Gastroesophageal sphincter (tissue), 4 donors: ENCODE measurements around the gene NFIX. TPM values are rescaled to one million over a fixed set of nuclear protein-coding genes. Genes with fewer than 3 reads are reported as not detected.

ENCODE experiments used
- ATAC-seq: fragments of 150-250 bp; one replicate; pipeline ENCODE4 v1.9.1; 2016; ENCODE audit warnings: mild to moderate bottlenecking, moderate library complexity
- H3K27ac ChIP-seq, 4 donors: fragments of 200-600 bp; sonication (generic) in 3 of 4; 1 replicate in 3 of 4; 2 replicates in 1 of 4; pipeline ENCODE4 v1.5.1; 2016 to 2019
- H3K27me3 ChIP-seq: fragments of 200-600 bp; sonication (generic); one replicate; pipeline ENCODE4 v1.5.1; 2019
- H3K36me3 ChIP-seq, 2 donors: fragments of 200-600 bp; sonication (generic); one replicate each; pipeline ENCODE4 v1.5.1; 2019; ENCODE audit warnings: control low read depth in 1 of 2
- H3K4me1 ChIP-seq, 3 donors: fragments of 200-600 bp; sonication (generic); 1 replicate in 2 of 3; 2 replicates in 1 of 3; pipeline ENCODE4 v1.5.1; 2016 to 2019; ENCODE audit warnings: control low read depth in 2 of 3
- H3K4me3 ChIP-seq, 2 donors: fragments of 200-600 bp; sonication (generic); one replicate each; pipeline ENCODE4 v1.5.1; 2019; ENCODE audit warnings: mild to moderate bottlenecking in 1 of 2, moderate library complexity in 1 of 2
- H3K9me3 ChIP-seq, 3 donors: fragments of 200-600 bp; sonication (generic); one replicate each; pipeline ENCODE4 v1.5.1; 2017 to 2019; ENCODE audit warnings: control low read depth in 2 of 3
- EP300 ChIP-seq: sonication (generic); formaldehyde crosslinking; IDR thresholded peaks from one replicate; pipeline ENCODE4 v1.6.1; 2017; ENCODE audit warnings: antibody characterized with exemption, mild to moderate bottlenecking
- POLR2A ChIP-seq, 2 donors: fragments of 450-650 bp; IDR thresholded peaks; one replicate each; pipeline ENCODE4 v1.6.1; 2017; ENCODE audit warnings: antibody characterized with exemption in 2 of 2, mild to moderate bottlenecking in 2 of 2, moderate library complexity in 1 of 2
- POLR2AphosphoS5 ChIP-seq: sonication (generic); formaldehyde crosslinking; IDR thresholded peaks from one replicate; pipeline ENCODE4 v1.6.1; 2017; ENCODE audit warnings: antibody characterized with exemption
- WGBS, 2 donors: methylation state at CpG; one replicate each; pipeline ENCODE4 v1.1.5; 2018; ENCODE audit warnings: low coverage in 1 of 2; 5-methylcytosine and 5-hydroxymethylcytosine counted together
- total RNA-seq, 4 donors: library from RNA; depleted of rRNA; stranded (reverse); fragments of >200 nt; gene quantifications; one replicate each; pipeline ENCODE4 v1.1.0, GENCODE V29; 2016
- TF ChIP-seq, protein P1 (sequence below), 4 experiments: fragments of 200-600 bp in 2 of 4; fragments of 450-650 bp in 2 of 4; sonication (generic) in 1 of 4; IDR thresholded peaks; one replicate each; pipeline ENCODE4 v1.5.1; 2017 to 2019; ENCODE audit warnings: antibody characterized with exemption in 4 of 4, mild to moderate bottlenecking in 2 of 4, moderate library complexity in 2 of 4

NFIX gene
- total RNA-seq, 4 donors from 2014 or later, result 44.7 to 145 (median 72.4) TPM

DNA sequence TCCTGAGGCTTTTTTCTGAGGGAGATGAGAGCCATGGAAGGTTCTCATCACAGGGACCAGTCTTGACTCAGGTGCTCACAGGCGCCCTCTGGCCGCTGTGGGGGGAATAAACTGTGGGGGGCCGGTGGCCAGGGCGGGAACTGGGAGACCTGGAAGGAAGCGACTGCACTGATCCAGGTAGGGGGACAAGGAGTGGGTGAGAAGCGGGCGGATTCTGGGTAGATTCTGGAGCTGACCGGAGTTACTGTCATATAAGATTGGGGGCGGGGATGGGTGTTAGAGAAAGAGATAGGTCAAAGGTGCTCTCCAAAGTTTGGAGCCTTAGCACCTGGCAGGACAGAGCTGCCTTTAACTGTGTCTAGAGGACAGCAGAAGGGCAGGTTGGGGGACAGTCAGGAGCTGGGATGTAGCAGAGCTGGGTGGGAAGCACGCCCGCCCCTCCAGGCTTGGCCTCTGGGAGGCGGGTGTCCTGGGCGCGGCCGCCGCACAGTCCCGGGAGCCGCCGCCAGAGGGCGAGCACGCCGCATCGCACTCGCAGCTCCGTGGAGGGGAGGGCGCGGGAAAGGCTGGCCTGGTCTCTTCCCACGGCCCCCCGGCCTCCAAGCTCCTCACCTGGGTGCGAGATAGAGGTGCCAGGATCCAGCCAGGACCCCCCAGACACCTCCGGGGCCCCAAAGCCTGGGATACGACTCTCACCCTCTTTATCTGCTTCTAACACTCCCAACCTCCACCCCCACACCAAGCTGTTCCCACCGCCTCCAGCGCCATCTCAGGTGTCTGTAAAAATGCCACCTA is 30.1 kb upstream of the NFIX start:
- H3K27ac ChIP-seq, result peak overlapping the region in 3 of 4 donors; percentile 76 to 81 (median 81)
- no peaks in the 10 kb centered on the region for H3K36me3 ChIP-seq
- TF ChIP-seq POLR2A (IDR thresholded peaks at IDR 0.05), result no peak
- no peak for TF ChIP-seq POLR2AphosphoS5
- TF ChIP-seq, protein P1, sequence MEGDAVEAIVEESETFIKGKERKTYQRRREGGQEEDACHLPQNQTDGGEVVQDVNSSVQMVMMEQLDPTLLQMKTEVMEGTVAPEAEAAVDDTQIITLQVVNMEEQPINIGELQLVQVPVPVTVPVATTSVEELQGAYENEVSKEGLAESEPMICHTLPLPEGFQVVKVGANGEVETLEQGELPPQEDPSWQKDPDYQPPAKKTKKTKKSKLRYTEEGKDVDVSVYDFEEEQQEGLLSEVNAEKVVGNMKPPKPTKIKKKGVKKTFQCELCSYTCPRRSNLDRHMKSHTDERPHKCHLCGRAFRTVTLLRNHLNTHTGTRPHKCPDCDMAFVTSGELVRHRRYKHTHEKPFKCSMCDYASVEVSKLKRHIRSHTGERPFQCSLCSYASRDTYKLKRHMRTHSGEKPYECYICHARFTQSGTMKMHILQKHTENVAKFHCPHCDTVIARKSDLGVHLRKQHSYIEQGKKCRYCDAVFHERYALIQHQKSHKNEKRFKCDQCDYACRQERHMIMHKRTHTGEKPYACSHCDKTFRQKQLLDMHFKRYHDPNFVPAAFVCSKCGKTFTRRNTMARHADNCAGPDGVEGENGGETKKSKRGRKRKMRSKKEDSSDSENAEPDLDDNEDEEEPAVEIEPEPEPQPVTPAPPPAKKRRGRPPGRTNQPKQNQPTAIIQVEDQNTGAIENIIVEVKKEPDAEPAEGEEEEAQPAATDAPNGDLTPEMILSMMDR (IDR thresholded peaks at IDR 0.05), result peak in 3 of 4 experiments; percentile 89 to 97 (median 97)
- peaks cover 0 to 23% (median 3%) of the 10 kb centered on the region in 3 donors for H3K4me1 ChIP-seq
- ATAC-seq, result peak; percentile 97
- WGBS, 2 donors, result 0% methylated on average over 4 to 7 of the region's 34 CpGs
- H3K9me3 ChIP-seq, result no peaks in the 10 kb centered on the region
- H3K27me3 ChIP-seq, result no peaks in the 10 kb centered on the region
- peak overlapping the region; percentile 28 to 56 for H3K4me3 ChIP-seq

DNA sequence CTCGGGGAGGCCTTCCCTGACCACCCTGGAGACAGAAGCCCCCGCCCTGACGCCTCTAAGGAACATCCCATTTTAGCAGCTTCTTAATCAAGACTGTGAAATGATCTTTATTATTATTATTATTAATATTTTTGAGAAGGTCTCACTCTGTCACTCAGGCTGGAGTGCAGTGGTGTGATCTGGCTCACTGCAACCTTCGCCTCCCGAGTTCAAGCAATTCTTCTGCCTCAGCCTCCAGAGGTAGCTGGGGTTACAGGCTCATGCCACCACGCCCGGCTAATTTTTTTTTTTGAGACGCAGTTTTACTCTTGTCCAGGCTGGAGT is 29.5 kb upstream of the NFIX start:
- ATAC-seq, result no peak
- peak overlapping the region in 1 of 2 donors; percentile 56 for H3K4me3 ChIP-seq
- WGBS, 2 donors, result 0% methylated on average over 2 to 3 of the region's 8 CpGs
- H3K4me1 ChIP-seq, result peaks cover 0 to 29% (median 3%) of the 10 kb centered on the region in 3 donors
- peak overlapping the region in 3 of 4 donors; percentile 76 to 81 (median 81) for H3K27ac ChIP-seq
- H3K36me3 ChIP-seq, result no peaks in the 10 kb centered on the region
- no peaks in the 10 kb centered on the region for H3K9me3 ChIP-seq
- TF ChIP-seq POLR2A (IDR thresholded peaks at IDR 0.05) (no peak), EP300 (no peak), POLR2AphosphoS5 (no peak)
- TF ChIP-seq, protein P1 (IDR thresholded peaks at IDR 0.05), result no peak
- H3K27me3 ChIP-seq, result no peaks in the 10 kb centered on the region

DNA sequence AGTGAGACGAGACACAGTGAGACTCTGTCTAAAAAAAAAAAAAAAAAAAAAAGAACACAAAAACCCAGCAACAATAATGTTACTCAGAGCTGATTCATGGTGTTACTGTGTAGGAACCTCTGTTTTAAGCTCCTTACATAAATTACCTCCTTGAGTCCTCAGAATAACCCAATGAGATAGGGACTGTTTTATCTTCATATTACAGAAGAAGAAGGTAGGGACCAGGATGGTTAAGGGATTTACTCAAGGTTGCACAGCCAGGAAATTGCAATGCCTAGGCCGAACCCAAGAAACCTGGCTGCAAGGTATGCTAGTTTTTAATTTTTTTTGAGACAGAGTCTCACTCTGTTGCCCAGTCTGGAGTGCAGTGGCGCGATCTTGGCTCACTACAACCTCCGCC is 27.4 kb upstream of the NFIX start:
- WGBS, 2 donors, result 92% methylated on average over 4 of the region's 5 CpGs
- no peaks in the 10 kb centered on the region for H3K27me3 ChIP-seq

DNA sequence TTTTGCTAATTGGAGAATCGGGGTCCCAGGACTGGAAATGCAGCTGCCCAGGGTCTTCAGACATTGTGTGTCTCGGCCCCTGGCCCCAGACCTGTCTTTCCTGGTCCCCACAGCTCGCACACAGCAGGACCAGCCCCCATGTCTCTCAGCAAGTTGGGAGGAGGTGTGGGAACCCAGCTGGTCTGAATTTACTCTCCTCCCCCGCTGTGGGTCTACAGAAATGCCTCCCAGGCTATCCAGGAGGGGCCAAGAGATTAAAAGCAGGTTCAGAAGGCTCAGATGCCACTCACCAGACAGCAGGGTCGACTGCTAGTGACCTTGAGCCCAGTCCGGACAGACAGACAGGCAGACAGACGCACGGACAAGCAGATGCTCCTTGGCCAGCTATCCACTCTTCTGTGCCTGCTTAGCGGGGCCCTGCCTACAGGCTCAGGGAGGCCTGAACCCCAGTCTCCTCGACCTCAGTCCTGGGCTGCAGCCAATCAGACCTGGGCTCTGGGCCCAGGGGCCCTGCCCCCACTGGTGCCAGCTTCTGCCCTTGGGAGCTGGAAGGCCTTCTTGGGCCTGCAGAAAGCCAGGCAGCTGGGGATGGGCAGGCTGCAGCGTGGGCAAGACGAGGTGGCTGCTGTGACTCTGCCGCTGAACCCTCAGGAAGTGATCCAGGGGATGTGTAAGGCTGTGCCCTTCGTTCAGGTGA is 25.8 kb upstream of the NFIX start, which contains the start of gene DAND5:
TSS of gene DAND5 (plus strand) at position 285 of the 697 bp plus-strand sequence. CDS start at position 370, 85 bp downstream.
- Histone ChIP-seq H3K4me3 (no peak within 1 kb of the TSS), H3K36me3 (no peaks in the 10 kb centered on the region), H3K27me3 (no peaks in the 10 kb centered on the region), H3K27ac (peak within 1 kb of the TSS in 3 of 4 donors; percentile 61 to 74 (median 71)), H3K4me1 (peaks cover 0 to 30% (median 3%) of the 10 kb centered on the region in 3 donors), H3K9me3 (no peaks in the 10 kb centered on the region)
- TF ChIP-seq, protein P1 (IDR thresholded peaks at IDR 0.05), result no peak
- TF ChIP-seq POLR2A (IDR thresholded peaks at IDR 0.05) (no peak), EP300 (no peak), POLR2AphosphoS5 (no peak)
- no peak for ATAC-seq
- no CpG with 5 or more reads among the region's 14 CpGs for WGBS, 2 donors

More for the DNA sequence above, 27.4 kb upstream of the NFIX start:
- H3K4me1 ChIP-seq, result peaks cover 0 to 30% (median 3%) of the 10 kb centered on the region in 3 donors
- no peaks in the 10 kb centered on the region for H3K9me3 ChIP-seq
- TF ChIP-seq, protein P1 (IDR thresholded peaks at IDR 0.05), result no peak
- TF ChIP-seq POLR2A (IDR thresholded peaks at IDR 0.05) (no peak), EP300 (no peak), POLR2AphosphoS5 (no peak)
- no peak for ATAC-seq
- H3K27ac ChIP-seq, result no peak overlapping the region
- H3K36me3 ChIP-seq, result no peaks in the 10 kb centered on the region
- no peak overlapping the region for H3K4me3 ChIP-seq
